Fibroblast of lung (primary cell): ENCODE results near the gene DNAJB6.

Source experiments
- CTCF ChIP-seq, 2 donors: IDR thresholded peaks in 1 of 2; conservative IDR thresholded peaks in 1 of 2; 1 replicate in 1 of 2; 2 replicates in 1 of 2; pipeline ENCODE4 v1.5.1; 2011 to 2012; ENCODE audit warnings: low read length in 2 of 2, control low read depth in 1 of 2, inconsistent platforms in 1 of 2, low read depth in 1 of 2, mild to moderate bottlenecking in 1 of 2
- EZH2 ChIP-seq: IDR thresholded peaks from 2 replicates; pipeline ENCODE4 v1.5.1; 2012; ENCODE audit warnings: low read length, control low read depth, mild to moderate bottlenecking; ENCODE audit errors: missing control alignments

DNA sequence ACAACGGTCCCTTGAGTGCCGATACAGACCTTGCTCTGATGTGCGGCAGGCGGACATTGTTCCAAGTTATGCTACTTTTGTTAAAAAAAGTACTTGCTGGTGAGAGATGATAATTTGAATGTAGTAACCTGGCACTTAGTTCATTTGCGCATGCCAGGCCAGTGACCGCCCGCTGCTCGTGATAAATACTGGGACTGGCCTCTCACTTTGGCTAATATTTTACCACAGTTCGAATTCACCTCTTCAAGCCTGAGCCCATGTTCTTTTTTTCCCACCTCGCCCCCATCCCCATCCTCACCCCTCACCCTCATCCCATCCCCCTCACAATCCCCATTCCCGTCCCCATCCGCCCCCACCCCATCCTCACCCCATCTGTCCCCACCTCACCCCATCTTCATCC is 126.4 kb downstream of the DNAJB6 start:
- TF ChIP-seq CTCF (conservative IDR thresholded peaks at IDR 0.05 in 1 of 2, IDR thresholded peaks at IDR 0.05 in 1 of 2; ENCODE audit: low read depth in 1 of 2, low read length in 2 of 2) (no peak), EZH2 (no peak)
